K562 (cell line): ENCODE measurements around the gene GTPBP1.

Experiments used
- NFE2 ChIP-seq: IDR thresholded peaks from 2 replicates; pipeline ENCODE4 v1.6.1; 2014; ENCODE audit warnings: antibody characterized with exemption, low read depth
- NR2F6 ChIP-seq: fragments of 450-650 bp; formaldehyde crosslinking; IDR thresholded peaks from 2 replicates; pipeline ENCODE4 v1.4.0; 2020; ENCODE audit warnings: mild to moderate bottlenecking
- TAF15 ChIP-seq: fragments of 200-400 bp; formaldehyde crosslinking; IDR thresholded peaks from 2 replicates; pipeline ENCODE4 v1.6.1; 2017; ENCODE audit warnings: mild to moderate bottlenecking, low read depth, low read length, moderate library complexity
- TGIF2 ChIP-seq: sonication (generic); formaldehyde crosslinking; IDR thresholded peaks from 2 replicates; pipeline ENCODE4 v1.8.1; 2022; ENCODE audit warnings: mild to moderate bottlenecking, missing genetic modification reagents, moderate library complexity

DNA sequence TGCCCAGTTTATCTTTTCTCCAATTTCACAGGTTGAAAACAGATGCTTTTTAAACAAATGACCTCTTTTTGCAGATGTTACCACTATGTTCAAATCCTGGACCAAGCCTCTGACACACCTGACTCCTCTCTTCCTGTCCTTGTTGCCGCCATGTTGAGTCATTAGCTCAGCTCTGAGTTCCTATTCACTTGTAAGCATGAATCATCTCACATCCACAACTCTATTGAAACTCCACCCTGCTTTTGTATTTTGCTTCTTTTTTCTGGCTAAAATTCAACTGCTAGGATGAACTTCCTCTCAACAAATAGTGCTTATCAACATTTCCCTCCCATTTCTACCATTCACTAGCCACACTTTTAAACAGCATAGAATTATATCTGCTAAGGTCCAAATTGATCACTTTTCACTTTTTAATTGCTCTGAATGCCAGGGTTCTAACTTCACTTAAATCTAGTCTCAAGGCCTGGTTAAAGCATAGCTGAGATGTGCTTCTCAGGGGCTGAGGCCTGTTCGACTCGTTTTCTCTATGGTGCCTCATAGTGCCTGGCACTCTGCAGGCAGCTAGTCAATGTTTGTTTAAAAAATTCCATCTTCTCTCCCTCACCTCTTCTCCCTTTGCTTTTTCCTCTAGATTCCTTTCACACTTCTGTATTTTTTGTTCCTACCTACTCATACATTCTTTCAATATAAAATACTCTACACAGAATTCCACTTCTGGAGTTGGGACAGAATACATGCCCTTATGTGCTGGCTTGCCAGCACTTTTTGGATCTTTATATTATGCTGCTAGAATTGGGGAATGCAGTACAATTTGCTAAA is 8.9 kb upstream of the GTPBP1 start:
- TF ChIP-seq NR2F6 (CRISPR knock-in tag) (no peak), TAF15 (no peak), TGIF2 (CRISPR knock-in tag) (no peak), NFE2 (no peak)
